GM18498 (cell line): Measurements from ENCODE around the gene DMAP1.
"Not testable (repeated sequence)": the region's sequence is repeated elsewhere in the genome, so short reads cannot be mapped to it uniquely, and the experiment has no call there.

Experiments
- ATAC-seq: cut with Tn5 transposase; IDR thresholded peaks from one replicate; pipeline ENCODE4 v1.9.1; 2021; ENCODE audit warnings: mild to moderate bottlenecking, moderate library complexity; ENCODE audit not compliant: unreplicated experiment

Gene DMAP1, protein sequence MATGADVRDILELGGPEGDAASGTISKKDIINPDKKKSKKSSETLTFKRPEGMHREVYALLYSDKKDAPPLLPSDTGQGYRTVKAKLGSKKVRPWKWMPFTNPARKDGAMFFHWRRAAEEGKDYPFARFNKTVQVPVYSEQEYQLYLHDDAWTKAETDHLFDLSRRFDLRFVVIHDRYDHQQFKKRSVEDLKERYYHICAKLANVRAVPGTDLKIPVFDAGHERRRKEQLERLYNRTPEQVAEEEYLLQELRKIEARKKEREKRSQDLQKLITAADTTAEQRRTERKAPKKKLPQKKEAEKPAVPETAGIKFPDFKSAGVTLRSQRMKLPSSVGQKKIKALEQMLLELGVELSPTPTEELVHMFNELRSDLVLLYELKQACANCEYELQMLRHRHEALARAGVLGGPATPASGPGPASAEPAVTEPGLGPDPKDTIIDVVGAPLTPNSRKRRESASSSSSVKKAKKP

DNA sequence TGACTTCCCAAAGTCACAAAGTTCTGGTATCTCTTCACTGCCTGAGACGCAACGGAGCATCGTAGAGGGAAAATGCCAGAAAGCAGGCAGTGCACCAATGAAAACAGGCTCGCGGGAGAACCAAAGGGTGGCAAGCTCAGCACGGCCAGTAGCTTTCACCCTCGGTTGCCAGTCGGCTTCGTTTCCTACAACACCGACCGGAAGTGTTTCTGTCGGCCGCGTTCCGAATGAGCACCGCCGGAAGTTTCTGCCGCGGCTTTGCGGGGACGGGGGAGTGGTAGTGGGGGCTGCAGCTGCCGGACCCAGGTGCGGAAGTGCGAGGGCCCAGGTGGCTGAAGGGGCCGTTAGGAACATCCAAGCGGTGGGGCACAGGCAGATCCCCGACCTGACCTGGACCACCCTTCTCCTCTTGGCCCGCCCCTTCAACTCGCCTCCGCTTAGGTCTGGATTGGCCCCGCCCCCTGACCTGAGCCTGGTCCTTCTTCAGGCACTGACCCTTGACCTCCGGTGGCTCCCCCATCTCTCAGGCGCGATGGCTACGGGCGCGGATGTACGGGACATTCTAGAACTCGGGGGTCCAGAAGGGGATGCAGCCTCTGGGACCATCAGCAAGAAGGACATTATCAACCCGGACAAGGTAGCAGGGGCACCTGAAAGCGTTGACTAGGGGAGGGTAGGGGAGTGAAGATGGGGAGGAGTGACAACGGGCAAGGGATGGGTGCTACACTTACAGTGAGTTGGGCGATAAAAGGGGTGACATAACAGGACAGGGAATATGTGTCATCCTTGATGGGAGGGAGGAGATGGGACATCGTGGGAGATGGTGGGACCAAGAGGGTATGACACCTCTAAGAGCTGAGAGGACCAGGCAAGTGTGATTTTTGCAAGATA is at the start of gene DMAP1:
TSS of gene DMAP1 (plus strand) at position 250 of the 891 bp plus-strand sequence. CDS start at position 533, 283 bp downstream.
- ATAC-seq: peak; percentile 76

DNA sequence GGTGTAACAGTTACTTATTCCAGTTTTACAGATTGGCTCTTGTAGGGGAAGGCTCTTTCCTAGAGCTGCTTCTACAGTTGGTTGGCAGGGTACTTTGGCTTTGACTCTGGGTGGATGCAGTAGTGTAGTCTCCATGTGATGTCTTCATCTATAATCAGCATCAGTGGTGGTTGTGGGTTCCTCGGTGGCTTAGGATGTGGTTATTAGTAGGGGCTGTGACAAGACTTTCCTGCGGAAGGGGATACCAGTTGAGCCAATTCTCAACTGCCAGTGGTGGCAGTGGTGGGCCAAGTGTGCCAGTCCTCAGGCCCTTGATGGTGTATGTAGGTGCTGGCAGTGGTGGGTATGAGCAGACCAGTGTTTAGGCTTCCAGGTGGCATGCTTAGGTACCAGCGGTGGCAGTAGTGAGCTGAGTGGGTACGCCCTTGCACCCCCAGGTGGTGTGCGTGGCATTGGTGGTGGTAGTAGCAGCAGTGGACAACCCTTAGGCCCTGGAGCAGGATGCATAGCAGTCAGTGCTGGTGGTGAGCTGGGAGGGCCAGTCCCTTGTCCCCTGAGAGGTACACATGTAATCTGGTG is 44.7 kb upstream of the DMAP1 start:
- no peak for ATAC-seq

DNA sequence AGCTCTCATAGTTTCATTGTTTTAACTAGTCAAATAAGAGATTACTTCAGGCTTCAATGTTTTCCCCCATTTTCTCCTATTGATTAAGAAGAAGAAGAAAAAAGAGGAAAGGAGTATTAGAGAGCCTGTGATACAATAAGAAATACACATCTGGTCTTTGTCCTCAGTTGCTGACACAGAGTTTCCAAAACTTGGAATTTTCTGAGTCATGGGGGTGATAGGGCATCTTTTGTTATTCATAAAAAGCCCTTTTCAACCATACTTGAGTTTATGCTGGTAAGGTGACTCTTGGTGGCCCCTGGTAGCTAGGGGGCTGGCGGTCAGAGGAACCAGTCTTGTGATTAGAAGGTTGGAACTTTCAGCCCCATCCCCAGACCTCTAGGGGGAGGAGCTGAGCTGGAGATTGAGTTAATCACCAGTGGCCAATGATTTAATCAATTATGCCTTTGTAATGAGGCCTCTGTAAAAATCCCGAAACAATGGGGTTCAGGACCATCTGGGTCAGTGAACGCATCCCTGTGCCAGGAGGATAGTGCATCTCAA is 42.9 kb upstream of the DMAP1 start:
- ATAC-seq: no peak

DNA sequence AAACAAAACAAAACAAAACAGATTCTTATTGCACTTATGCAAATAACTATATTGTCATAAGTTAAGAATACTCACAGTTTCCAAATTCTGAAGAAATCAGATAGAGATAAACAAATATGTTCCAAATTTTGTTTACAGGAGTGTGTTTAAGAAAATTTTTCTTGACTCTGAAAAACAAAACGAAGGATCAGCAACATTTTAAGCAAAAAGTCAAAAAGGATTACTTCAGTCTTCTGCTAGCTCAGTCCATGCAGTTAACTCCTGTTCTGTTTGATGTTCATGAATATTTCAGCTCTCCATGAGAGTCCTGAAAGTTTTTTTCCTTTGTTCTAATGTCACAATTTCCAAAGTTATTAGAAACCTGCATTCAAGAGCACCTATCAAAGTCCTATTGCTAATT is 38.6 kb upstream of the DMAP1 start:
- ATAC-seq: no peak

DNA sequence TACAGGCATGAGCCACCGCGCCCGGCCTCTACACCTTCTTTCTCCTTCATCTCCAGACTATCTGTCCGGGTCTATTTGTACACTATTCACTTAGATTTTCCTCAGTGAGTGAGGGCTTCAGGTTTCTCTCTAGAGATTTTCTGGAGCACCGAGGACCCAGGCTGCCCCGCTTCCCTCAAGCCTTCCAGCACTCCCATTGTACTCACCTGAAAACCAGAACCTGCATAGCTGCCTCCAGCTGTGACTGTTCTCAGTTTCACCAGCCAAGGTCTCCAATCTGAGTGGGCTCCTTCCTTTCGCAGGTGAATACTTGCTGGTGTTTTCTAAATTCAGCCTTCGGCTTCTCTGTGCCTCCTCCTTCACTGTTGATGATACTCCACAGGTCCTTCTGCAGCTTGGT is 12.9 kb upstream of the DMAP1 start:
- ATAC-seq: no peak

DNA sequence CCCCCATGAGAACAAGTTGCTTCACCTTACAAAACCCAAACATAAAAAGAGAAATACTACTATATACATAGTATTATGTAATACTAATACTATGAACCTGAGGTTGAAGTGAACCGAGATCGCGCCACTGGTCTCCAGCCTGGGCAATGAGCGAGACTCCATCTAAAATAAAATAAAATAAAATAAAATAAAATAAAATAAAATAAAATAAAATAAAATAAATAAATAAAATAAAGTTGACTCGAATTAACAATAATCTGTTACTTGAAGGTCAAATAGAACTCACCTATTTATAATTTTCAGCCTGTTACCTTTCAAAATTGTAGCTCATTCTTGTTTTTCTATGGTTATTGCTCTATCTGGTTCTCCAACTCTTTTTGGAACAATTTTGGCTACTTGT is 6.7 kb upstream of the DMAP1 start:
- ATAC-seq: not testable (repeated sequence)

DNA sequence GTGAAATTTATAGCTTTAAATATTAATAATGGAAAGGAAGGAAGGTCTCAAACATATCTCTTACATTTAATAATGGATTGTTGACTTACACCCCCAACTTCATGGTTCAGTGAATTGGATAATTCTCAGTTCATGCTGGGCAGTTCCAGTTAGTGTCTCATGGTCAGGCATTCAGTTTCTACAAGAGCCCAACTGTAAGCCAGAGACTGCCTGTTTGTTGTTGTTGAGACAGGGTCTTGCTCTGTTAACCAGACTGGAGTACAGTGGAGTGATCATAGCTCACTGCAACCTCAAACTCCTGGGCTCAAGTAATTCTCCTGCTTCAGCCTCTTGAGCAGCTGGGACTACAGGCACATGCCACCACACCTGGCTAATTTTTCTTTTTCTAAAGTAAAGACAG is 5.0 kb upstream of the DMAP1 start:
- ATAC-seq: no peak

DNA sequence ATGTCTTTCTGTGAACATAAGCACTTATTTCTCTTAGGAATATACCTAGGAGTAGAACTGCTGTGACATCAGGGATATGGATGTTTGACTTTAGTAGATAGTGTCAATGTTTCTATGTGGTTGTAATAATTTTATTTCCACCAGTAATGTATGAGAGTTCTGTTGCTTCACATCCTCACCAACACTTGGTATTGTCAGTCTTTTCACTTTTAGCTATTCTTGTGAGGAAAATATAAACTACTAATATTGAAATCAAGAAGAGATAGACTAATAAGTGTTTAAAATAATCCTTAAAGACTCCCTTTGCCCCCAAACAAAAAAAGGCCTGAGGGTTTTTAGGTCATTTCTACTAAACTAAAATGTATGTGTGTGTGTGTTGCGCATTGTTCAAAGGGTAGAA is 2.7 kb upstream of the DMAP1 start:
- no peak for ATAC-seq

DNA sequence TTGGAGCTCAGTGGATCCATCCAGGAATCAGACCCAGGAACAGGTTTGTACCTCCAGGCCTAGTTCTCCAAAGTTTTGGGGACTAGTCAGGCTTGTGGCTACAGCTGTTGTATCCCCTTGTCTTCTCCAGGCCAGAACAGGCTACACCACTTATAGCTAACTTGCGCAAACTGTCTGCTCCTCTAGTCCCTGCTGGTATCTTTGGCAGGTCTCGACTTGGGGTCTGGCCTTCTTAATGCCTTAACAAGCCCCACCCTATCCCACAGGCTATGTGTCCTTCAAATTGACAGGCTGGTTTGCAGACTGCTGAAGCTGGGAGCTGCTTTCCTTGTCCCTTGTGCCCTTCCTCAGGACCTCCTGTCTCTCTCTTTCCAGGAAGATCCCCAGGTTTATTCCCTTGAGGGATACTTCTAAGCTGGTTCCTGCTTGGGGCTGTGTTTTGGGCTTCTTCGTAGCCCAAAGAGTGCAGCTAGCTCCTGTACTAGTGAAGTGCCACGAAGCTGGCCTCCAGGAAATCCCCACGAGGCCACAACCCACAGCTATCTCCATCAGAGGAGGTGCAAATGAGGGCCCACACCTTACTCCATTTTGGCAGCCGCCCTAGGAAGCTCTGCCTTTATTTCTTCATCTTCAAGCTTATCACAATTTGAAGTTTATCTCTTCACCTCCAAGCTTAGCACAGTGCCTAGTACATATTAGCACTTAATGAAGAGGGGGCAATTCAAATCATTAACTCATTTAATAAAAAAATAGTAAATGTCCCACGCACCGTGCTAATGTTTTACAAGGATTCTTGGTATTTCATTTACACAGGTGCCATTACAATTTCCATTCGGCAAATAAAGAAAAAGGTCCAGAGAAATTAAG is 683 bp upstream of the DMAP1 start:
- no peak for ATAC-seq

DNA sequence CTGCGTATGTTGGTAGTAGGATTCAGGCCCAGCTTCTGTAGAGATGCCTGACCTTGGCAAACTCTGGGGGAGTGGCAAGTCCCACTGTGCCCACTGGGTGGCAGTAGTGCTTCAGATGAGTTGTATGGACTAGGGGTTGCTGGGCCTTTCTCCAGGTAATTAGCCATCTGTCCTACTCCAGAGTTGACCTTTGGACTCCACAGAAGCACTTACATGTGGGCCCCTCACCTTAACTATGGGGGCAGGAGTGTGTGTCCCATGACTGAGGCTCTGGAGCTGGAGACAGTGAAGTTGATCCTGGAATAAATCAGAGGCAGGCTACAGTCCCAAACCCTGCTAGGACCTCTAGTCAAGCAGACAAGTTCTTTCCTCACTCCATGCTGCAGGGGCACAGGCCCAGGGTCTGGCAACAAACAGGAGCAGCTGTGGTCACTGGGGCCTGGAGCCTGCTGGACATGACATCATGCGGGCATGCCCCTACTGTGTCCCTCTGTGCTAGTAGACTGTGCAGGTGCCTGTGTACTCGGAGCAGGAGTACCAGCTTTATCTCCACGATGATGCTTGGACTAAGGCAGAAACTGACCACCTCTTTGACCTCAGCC is 4.6 kb downstream of the DMAP1 start:
- ATAC-seq: no peak

DNA sequence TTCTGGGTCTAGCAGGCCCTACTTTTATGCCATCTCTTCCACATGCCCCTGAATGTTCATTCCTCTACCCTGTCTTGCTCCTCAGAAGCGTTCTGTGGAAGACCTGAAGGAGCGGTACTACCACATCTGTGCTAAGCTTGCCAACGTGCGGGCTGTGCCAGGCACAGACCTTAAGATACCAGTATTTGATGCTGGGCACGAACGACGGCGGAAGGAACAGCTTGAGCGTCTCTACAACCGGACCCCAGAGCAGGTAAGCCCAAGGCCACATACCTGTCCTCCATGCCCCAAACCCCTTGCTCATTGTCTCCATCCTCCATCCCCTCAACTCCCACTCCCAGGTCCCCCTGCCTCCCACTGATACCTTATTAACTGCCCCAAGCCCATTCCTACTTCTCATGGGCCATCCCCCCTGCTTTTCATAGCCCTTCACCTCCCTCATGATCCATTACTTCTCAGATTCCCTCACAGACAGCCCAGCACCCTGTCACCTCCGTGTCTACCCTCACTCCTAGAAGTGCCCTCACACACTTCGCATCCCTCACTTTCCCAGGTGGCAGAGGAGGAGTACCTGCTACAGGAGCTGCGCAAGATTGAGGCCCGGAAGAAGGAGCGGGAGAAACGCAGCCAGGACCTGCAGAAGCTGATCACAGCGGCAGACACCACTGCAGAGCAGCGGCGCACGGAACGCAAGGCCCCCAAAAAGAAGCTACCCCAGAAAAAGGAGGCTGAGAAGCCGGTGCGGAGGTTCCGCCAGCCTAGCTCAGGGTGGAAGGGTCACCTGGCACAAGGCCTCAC is 5.4 kb downstream of the DMAP1 start:
- ATAC-seq: no peak

DNA sequence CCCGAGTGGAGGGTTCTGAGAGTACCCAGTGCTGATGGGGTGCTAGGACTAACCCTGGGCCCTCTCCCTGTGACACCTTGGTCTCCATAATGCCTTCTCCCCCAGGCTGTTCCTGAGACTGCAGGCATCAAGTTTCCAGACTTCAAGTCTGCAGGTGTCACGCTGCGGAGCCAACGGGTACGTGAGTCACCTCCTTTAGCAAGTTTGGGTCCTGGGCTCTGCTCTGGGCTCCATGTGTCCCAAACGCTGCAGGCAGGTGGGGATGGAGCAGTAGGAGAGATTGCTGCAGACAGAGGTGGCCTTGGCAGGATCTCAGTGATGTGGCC is 6.0 kb downstream of the DMAP1 start:
- no peak for ATAC-seq

DNA sequence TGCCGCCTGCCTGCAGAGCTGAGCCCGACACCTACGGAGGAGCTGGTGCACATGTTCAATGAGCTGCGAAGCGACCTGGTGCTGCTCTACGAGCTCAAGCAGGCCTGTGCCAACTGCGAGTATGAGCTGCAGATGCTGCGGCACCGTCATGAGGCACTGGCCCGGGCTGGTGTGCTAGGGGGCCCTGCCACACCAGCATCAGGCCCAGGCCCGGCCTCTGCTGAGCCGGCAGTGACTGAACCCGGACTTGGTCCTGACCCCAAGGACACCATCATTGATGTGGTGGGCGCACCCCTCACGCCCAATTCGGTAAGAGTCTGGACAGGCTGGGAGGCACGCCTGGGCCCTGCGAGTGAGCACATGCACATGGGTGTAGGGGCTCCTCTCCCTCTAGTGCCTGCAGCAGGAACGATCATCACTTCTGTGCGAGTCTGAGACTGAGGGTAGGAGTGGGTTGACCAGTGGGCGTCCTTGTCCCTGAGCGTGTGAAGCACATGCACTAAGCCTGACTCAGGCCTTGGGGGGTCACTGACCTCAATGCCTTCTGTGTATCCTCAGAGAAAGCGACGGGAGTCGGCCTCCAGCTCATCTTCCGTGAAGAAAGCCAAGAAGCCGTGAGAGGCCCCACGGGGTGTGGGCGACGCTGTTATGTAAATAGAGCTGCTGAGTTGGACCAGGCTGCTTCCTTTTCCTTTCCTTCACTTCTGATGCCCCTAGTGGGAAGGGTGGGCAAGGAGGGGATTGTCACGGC is 6.9 kb downstream of the DMAP1 start:
- ATAC-seq: no peak

DNA sequence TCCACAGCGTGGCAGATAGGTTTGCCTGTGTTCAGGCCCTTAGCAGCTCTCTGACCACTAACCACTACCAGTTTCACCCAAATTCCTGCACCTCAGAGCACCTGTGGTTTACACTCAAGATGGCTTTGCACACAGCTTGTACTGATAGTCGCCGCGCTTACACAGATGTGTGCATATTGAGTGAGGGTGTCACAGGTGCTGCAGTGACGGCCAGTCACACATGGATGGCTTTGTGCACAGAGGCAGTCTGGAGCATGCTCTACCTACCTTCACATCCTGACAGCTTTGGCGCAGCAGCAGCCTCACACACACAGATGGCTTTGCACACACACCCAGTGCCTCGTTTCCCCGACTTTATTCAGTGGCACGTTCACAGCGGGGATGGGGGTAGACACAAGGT is 7.5 kb downstream of the DMAP1 start:
- ATAC-seq: no peak

DNA sequence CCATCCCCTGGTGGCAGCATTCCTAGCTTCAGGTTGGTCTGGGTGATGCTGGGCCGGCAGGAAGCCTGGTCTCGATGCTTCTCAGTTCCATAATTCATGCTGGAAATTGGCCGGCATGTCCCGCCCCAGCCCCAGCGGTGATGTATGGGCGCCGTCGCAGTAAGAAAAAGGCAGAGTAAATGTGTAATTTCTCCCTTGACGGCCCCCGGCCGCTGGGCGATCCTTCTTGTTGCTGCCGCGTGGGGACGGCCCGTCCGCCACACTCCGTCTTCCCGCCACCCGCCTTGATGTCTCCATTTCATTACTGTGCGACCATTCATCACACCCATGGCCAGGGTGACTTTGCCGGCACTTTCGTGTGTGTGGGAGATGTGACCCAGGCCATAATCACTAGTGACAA is 8.5 kb downstream of the DMAP1 start:
- no peak for ATAC-seq

DNA sequence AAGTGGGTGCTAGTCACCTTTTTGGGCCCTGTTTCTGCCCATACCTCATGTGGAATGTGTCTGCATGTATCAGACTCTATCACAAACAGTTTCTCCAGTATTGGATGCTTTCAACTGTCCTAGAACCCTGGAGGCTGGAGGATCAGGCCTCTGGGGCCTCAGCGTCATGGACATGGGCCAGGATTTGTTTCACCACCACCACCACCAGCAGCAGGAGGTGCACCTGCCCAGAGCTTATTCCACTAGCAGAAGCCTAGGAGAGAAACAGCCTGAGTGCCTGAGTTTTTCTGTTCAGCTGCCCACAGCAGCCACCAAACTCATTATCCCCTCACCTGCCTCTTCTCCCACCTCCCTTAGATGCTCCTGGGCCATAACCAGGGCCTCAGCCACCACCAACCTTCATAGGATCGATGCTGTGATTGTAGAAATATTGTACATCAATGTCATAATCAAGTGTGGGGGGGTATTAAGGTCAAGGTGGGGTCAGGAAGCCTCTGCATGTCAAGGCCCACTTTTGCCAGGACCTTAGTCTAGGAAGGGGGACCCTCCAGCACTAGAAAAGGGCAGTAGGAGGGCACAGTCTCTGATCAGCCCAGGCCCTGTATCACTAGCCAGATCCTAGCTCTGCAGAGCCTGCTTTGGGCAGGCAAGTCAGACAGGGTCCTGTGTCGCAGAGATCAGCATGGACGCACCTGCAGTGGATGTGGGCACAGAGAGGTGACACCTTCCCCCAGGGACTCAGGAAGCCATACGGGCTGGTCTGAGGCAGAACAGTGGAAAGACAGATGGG is 9.3 kb downstream of the DMAP1 start:
- no peak for ATAC-seq

DNA sequence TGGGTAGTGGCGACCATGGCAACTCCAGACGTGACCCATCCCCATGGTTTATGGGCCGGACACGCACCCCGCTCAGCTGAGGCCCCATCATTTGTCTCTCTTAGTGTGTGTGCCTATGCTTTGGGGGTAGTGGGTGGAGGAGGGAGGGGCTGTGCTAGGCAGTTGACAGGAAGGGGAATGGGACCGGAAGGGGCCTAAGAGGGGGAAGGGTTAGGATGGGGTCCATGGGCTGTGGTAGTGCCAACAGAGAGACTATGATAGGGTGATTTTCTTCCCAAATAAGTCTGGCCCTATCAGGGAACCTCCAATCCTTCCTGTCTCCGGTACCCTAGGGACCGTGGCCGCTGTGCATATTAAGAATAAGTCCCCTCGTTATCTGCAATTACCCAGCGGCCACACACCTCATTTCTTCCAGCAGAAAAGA is 9.9 kb downstream of the DMAP1 start:
- ATAC-seq: no peak

DNA sequence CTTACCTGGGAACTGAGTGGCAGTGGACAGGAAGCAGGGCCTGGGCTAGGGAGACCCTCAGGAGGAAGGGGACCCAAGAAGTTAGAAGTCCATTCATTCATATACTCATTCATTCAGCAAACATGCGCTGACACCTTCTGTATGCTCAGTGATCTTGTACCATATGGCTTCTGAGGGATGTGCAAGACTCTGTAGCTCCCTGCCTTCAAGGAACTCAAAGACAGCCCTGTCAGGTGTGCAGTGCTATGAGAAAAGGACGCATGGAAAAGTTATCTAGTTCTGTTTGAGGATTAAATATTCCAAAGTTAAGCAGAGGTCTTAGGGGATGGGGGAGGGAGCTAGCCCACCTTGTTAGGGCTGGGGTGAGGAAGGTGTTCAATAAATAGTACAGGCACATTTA is 12.5 kb downstream of the DMAP1 start:
- no peak for ATAC-seq
